ENCODE data around the gene IMPG2. TPM values are rescaled to one million over a fixed set of nuclear protein-coding genes. Genes with fewer than 3 reads are reported as not detected.

IMPG2 gene
- total RNA-seq, 6 experiments from 2014 or later, result 0.05 to 0.12 (median 0.09) TPM

GRCh38 chr3:101203411-101203810 is 117.0 kb downstream of the IMPG2 start:
- intact Hi-C loops (cut with DNase I), result no loop called here
- Histone ChIP-seq H3K27ac (no peak overlapping the region), H3K27me3 (no peaks in the 10 kb centered on the region), H3K4me3 (no peak overlapping the region), H3K9me3 (no peaks in the 10 kb centered on the region), H3K4me1 (no peaks in the 10 kb centered on the region), H3K36me3 (no peaks in the 10 kb centered on the region)
- ATAC-seq (no peak), DNase-seq (no peak)
- TF ChIP-seq POLR2A (IDR thresholded peaks at IDR 0.05) (no peak), CTCF (IDR thresholded peaks at IDR 0.05) (no peak)
- WGBS (ENCODE audit: insufficient coverage, low coverage, low lambda C conversion rate, missing lambda C conversion rate), result 60% methylated on average over 5 of the region's 5 CpGs

GRCh38 chr3:101202640-101203039 is 117.7 kb downstream of the IMPG2 start:
- ATAC-seq, result no peak
- no peaks in the 10 kb centered on the region for H3K9me3 ChIP-seq
- no peak overlapping the region for H3K4me3 ChIP-seq
- H3K4me1 ChIP-seq, result no peaks in the 10 kb centered on the region
- intact Hi-C loops (cut with DNase I), result no loop called here
- no peak for TF ChIP-seq CTCF (IDR thresholded peaks at IDR 0.05)
- no peak for TF ChIP-seq POLR2A (IDR thresholded peaks at IDR 0.05)
- DNase-seq, result no peak
- H3K36me3 ChIP-seq, result no peaks in the 10 kb centered on the region
- no peak overlapping the region for H3K27ac ChIP-seq
- no peaks in the 10 kb centered on the region for H3K27me3 ChIP-seq
- WGBS (ENCODE audit: insufficient coverage, low coverage, low lambda C conversion rate, missing lambda C conversion rate), result 6% methylated on average over 1 of the region's 1 CpG

GRCh38 chr3:101200461-101200860 is 119.9 kb downstream of the IMPG2 start:
- Histone ChIP-seq H3K27me3 (no peaks in the 10 kb centered on the region), H3K36me3 (no peaks in the 10 kb centered on the region), H3K4me3 (no peak overlapping the region), H3K4me1 (no peaks in the 10 kb centered on the region), H3K9me3 (no peaks in the 10 kb centered on the region), H3K27ac (no peak overlapping the region)
- TF ChIP-seq POLR2A (IDR thresholded peaks at IDR 0.05) (no peak), CTCF (IDR thresholded peaks at IDR 0.05) (no peak)
- 10% methylated on average over 3 of the region's 3 CpGs for WGBS (ENCODE audit: insufficient coverage, low coverage, low lambda C conversion rate, missing lambda C conversion rate)
- ATAC-seq (no peak), DNase-seq (no peak)
- intact Hi-C loops (cut with DNase I), result no loop called here

- TF ChIP-seq POLR2A (IDR thresholded peaks at IDR 0.05), result no peak
- TF ChIP-seq CTCF (IDR thresholded peaks at IDR 0.05), result peak; percentile 38 to 57 (median 45)
- Histone ChIP-seq H3K27ac (no peak overlapping the region), H3K9me3 (no peaks in the 10 kb centered on the region), H3K4me3 (no peak overlapping the region), H3K36me3 (no peaks in the 10 kb centered on the region), H3K4me1 (no peaks in the 10 kb centered on the region), H3K27me3 (no peaks in the 10 kb centered on the region)
- DNase-seq (no peak), ATAC-seq (peak; percentile 51 to 98 (median 56))
- intact Hi-C loops (cut with DNase I), result no loop called here
- 37% methylated on average over 6 of the region's 6 CpGs for WGBS (ENCODE audit: insufficient coverage, low coverage, low lambda C conversion rate, missing lambda C conversion rate)
Observed at GRCh38 chr3:101195951-101196713, 124.2 kb downstream of the IMPG2 start.

All from right lobe of liver (tissue), 6 donors.